ENCODE data around the gene MFSD6. TPM values are rescaled to one million over a fixed set of nuclear protein-coding genes. Genes with fewer than 3 reads are reported as not detected.

Gene MFSD6
- total RNA-seq, 4 donors from 2014 or later = 40.4 to 184 (median 119) TPM

DNA sequence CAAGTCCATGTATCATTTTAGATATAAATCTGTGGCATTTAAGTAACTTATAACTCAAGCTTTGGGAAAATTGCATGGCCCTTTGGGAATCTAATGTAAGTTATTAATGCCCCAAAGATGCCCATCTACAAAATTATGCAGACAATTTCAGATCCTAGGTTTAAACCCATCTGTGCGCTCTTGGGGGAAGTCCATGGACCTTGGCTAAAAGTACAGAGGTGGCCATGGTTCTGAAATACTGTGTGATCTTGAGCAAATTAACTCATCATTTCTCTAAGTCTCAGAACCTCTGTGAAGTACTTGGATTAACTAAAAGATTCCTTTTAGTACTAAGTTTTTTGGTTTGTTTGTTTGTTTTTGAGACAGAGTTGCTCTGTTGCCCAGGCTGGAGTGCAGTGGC is 45.3 kb upstream of the MFSD6 start:
- TF ChIP-seq, protein P1, sequence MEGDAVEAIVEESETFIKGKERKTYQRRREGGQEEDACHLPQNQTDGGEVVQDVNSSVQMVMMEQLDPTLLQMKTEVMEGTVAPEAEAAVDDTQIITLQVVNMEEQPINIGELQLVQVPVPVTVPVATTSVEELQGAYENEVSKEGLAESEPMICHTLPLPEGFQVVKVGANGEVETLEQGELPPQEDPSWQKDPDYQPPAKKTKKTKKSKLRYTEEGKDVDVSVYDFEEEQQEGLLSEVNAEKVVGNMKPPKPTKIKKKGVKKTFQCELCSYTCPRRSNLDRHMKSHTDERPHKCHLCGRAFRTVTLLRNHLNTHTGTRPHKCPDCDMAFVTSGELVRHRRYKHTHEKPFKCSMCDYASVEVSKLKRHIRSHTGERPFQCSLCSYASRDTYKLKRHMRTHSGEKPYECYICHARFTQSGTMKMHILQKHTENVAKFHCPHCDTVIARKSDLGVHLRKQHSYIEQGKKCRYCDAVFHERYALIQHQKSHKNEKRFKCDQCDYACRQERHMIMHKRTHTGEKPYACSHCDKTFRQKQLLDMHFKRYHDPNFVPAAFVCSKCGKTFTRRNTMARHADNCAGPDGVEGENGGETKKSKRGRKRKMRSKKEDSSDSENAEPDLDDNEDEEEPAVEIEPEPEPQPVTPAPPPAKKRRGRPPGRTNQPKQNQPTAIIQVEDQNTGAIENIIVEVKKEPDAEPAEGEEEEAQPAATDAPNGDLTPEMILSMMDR (IDR thresholded peaks at IDR 0.05) = no peak
- no peak for TF ChIP-seq POLR2A (IDR thresholded peaks at IDR 0.05)

DNA sequence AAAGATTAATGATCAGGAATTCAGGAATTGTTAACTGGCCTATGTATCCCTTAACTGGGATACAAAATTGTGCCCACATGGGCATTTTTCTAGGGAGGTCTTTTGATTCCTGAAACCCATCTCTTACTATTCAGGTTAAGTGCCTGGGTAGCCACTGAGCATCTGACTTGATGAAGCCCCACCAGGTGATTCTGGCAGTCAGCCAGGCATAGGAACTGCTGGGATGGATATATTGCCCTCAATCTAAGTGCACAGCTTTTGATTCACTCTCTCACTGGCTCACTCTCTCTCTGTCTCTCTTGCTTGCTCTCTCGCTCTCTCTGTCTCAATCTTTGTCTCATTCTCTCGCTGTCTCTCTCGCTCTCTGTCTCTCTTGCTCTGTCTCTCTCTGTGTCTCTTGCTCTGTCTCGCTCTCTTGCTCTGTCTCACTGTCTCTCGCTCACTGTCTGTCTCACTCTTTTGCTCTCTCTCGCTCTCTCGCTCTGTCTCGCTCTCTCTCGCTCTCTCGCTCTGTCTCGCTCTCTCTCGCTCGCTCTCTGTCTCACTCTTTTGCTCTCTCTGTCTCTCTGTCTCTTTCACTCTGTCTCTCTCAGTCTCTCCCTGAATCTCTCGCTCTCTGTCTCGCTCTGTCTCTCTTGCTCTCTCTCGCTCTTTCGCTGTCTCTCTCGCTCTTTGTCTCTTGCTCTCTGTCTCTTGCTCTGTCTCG is 42.5 kb upstream of the MFSD6 start:
- TF ChIP-seq, protein P1 (IDR thresholded peaks at IDR 0.05) = no peak
- TF ChIP-seq POLR2A (IDR thresholded peaks at IDR 0.05) = no peak
- Histone ChIP-seq H3K4me1 (peaks cover 0 to under 1% (median 0%) of the 10 kb centered on the region in 4 donors), H3K27ac (no peak overlapping the region), H3K27me3 (no peaks in the 10 kb centered on the region), H3K9me3 (no peaks in the 10 kb centered on the region), H3K36me3 (peaks cover 0 to 67% (median 0%) of the 10 kb centered on the region in 3 donors), H3K4me3 (no peak overlapping the region)
- DNase-seq = no peak

More for the DNA sequence above, 45.3 kb upstream of the MFSD6 start:
- Histone ChIP-seq H3K27ac (no peak overlapping the region), H3K36me3 (peaks cover 0 to 44% (median 0%) of the 10 kb centered on the region in 3 donors), H3K4me1 (peaks cover 0 to 25% (median 3%) of the 10 kb centered on the region in 4 donors), H3K27me3 (no peaks in the 10 kb centered on the region), H3K9me3 (no peaks in the 10 kb centered on the region), H3K4me3 (no peak overlapping the region)
- no peak for DNase-seq

DNA sequence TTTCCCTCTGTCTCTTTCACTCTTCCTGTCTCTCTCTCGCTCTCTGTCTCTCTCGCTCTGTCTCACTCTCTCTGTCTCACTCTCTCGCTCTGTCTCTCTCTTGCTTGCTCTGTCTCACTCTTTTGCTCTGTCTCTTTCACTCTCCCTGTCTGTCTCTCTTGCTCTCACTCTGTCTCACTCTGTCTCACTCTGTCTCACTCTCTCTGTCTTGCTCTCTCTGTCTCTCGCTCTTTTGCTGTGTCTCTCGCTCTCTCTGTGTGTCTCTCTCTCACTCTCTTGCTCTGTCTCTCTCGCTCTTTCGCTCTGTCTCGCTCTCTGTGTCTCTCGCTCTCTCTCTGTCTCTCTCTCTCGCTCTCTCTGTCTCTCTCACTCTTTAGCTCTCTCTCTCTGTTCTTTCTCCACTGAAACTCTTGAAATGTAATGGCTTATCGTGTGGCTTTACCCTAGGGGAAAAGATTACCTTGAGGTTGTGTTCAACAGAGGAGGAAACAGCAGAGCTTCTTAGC is 41.9 kb upstream of the MFSD6 start:
- H3K4me3 ChIP-seq = no peak overlapping the region
- H3K4me1 ChIP-seq = no peaks in the 10 kb centered on the region
- no peaks in the 10 kb centered on the region for H3K27me3 ChIP-seq
- peaks cover 0 to 74% (median 0%) of the 10 kb centered on the region in 3 donors for H3K36me3 ChIP-seq
- no peaks in the 10 kb centered on the region for H3K9me3 ChIP-seq
- no peak for DNase-seq
- TF ChIP-seq POLR2A (IDR thresholded peaks at IDR 0.05) = no peak
- TF ChIP-seq, protein P1 (IDR thresholded peaks at IDR 0.05) = no peak
- H3K27ac ChIP-seq = no peak overlapping the region

DNA sequence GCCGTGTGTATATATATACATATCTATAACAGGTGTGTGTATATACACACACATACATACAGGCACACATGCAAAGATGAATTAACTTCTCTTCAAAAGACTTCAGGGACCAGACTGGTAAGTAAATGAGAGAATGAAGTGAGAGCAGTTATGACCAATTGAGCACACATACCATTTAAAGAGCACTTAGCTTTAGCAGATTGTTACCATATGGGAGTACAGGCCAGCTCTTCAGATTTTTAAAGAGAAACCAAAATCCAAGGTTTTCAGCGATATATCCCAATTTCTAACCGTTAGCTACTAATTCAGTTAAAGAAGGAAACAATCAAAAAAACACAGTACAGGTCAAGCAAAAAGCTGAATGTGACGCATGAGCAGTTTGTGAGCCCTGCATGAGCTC is 41.1 kb upstream of the MFSD6 start:
- Histone ChIP-seq H3K36me3 (peaks cover 0 to 72% (median 0%) of the 10 kb centered on the region in 3 donors), H3K27me3 (no peaks in the 10 kb centered on the region), H3K4me3 (no peak overlapping the region), H3K9me3 (no peaks in the 10 kb centered on the region), H3K27ac (no peak overlapping the region), H3K4me1 (no peaks in the 10 kb centered on the region)
- TF ChIP-seq, protein P1 (IDR thresholded peaks at IDR 0.05) = no peak
- no peak for TF ChIP-seq POLR2A (IDR thresholded peaks at IDR 0.05)
- DNase-seq = no peak

DNA sequence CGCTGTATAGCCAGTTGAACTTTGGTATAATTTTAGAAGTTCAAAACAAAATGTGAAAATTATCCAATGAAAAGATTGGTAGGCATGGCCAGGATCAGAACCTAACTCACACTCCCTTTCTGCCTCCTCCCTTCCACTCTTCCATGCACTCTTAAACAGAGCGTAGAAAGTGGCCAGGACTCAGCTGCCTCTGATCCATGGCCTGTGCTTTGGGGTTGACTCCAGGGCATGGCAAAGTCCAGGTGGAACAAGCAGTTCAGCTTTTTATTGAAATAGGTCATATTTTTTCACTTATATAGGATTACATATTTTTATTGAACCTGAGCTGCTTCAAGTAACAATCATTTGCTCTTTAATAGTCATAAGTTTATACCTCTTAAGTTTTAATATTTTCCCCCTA is 38.5 kb upstream of the MFSD6 start:
- H3K9me3 ChIP-seq = no peaks in the 10 kb centered on the region
- H3K4me3 ChIP-seq = no peak overlapping the region
- TF ChIP-seq, protein P1 (IDR thresholded peaks at IDR 0.05) = no peak
- no peak for TF ChIP-seq POLR2A (IDR thresholded peaks at IDR 0.05)
- no peaks in the 10 kb centered on the region for H3K27me3 ChIP-seq
- H3K36me3 ChIP-seq = peaks cover 0 to 62% (median 0%) of the 10 kb centered on the region in 3 donors
- H3K4me1 ChIP-seq = no peaks in the 10 kb centered on the region
- DNase-seq = no peak
- no peak overlapping the region for H3K27ac ChIP-seq

Measured in Peyer's patch (tissue), 4 donors.